Hepatocyte (in vitro differentiated cells): ENCODE data around the gene NTRK3. TPM values are rescaled to one million over a fixed set of nuclear protein-coding genes. Genes with fewer than 3 reads are reported as not detected.

Experiments used
- DNase-seq: peaks from one replicate; pipeline ENCODE4 v3.0.0-alpha.2; 2016; ENCODE audit warnings: low spot score
- H2AFZ ChIP-seq: fragments of 200-600 bp; sonication (generic); 2 replicates; pipeline ENCODE4 v1.6.0; 2016; ENCODE audit warnings: antibody characterized with exemption, mild to moderate bottlenecking
- H3K27ac ChIP-seq: fragments of 200-600 bp; sonication (generic); 2 replicates; pipeline ENCODE4 v1.5.1; 2016; ENCODE audit warnings: mild to moderate bottlenecking
- H3K27me3 ChIP-seq: fragments of 200-600 bp; sonication (generic); 2 replicates; pipeline ENCODE4 v1.6.1; 2016
- H3K36me3 ChIP-seq: fragments of 200-600 bp; sonication (generic); replicated peaks from 2 replicates; pipeline ENCODE4 v1.5.1; 2016; ENCODE audit warnings: low read depth; ENCODE audit not compliant: insufficient read depth
- H3K4me1 ChIP-seq: fragments of 200-600 bp; sonication (generic); 2 replicates; pipeline ENCODE4 v1.5.1; 2016; ENCODE audit warnings: mild to moderate bottlenecking, moderate library complexity; ENCODE audit not compliant: insufficient read depth
- H3K4me2 ChIP-seq: fragments of 200-600 bp; sonication (generic); 2 replicates; pipeline ENCODE4 v1.6.0; 2016
- H3K4me3 ChIP-seq: fragments of 200-600 bp; sonication (generic); 2 replicates; pipeline ENCODE4 v1.5.1; 2016; ENCODE audit warnings: mild to moderate bottlenecking
- H3K79me2 ChIP-seq: fragments of 200-600 bp; sonication (generic); 2 replicates; pipeline ENCODE4 v1.6.0; 2017; ENCODE audit warnings: mild to moderate bottlenecking
- H3K9me2 ChIP-seq: fragments of 200-600 bp; sonication (generic); replicated peaks from 2 replicates; pipeline ENCODE4 v1.6.0; 2017; ENCODE audit warnings: mild to moderate bottlenecking; ENCODE audit not compliant: insufficient read depth
- H3K9me3 ChIP-seq: fragments of 200-600 bp; sonication (generic); 2 replicates; pipeline ENCODE4 v1.5.1; 2016; ENCODE audit warnings: low read depth, mild to moderate bottlenecking
- H4K20me1 ChIP-seq: fragments of 200-600 bp; sonication (generic); 2 replicates; pipeline ENCODE4 v1.6.0; 2016; ENCODE audit warnings: mild to moderate bottlenecking; ENCODE audit not compliant: insufficient read depth, poor library complexity, severe bottlenecking
- EZH2 ChIP-seq: fragments of 200-600 bp; sonication (generic); IDR thresholded peaks from 2 replicates; pipeline ENCODE4 v1.6.1; 2016; ENCODE audit warnings: antibody characterized with exemption, mild to moderate bottlenecking, borderline replicate concordance
- EZH2phosphoT487 ChIP-seq: fragments of 200-600 bp; sonication (generic); IDR thresholded peaks from one replicate; pipeline ENCODE4 v1.6.1; 2018; ENCODE audit warnings: antibody characterized with exemption, mild to moderate bottlenecking, low read depth, moderate library complexity; ENCODE audit not compliant: unreplicated experiment, severe bottlenecking
- WGBS: methylation state at CpG from one replicate; pipeline ENCODE4 v1.1.6; 2016; ENCODE audit warnings: low lambda C conversion rate; ENCODE audit errors: missing lambda C conversion rate; 5-methylcytosine and 5-hydroxymethylcytosine counted together
- polyA plus RNA-seq: library from polyadenylated mRNA; unstranded; fragments of >200 nt; fragmentation: Nextera tagmentation; extraction: Ambion mirVana; gene quantifications from 2 replicates; pipeline ENCODE4 v1.2.1, GENCODE V29; 2016
- total RNA-seq: library from RNA; depleted of rRNA; stranded (reverse); fragments of >200 nt; gene quantifications from 2 replicates; pipeline ENCODE4 v1.2.3, GENCODE V29; 2014
- TF ChIP-seq, protein P1 (sequence below): fragments of 200-600 bp; sonication (generic); IDR thresholded peaks from 2 replicates; pipeline ENCODE4 v1.5.1; 2016; ENCODE audit warnings: antibody characterized with exemption, mild to moderate bottlenecking; ENCODE audit not compliant: poor library complexity

NTRK3 gene
- total and polyA plus RNA-seq, 2 experiments from 2014 or later = 4.9 to 5.6 TPM

DNA sequence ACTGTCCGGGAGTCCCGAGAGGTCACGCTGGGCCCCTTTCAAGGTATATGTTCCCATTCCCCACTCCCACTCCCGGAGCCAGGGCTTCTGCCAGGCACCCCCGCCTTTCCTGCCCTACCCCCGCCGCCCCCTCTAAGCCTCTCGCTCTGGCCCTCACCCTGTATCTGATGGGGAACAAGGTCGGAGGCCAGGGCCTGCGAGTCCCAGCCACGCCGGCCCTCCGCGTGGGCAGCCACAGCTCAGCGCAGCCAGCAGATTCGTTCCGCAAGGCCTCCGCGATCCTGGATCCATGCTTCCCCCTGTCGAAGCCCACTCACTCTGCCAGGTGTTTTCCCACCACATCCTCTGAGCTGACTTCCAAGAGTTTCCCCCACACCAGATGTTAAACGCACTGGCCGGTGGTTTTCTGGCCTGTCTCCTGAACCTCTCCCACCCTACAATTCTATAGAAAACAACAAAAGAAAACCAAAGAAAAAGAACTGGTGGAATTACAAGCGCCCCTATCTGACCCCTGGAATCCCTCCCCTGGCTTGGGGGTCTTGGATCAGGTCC is 303.7 kb downstream of the NTRK3 start:
- Histone ChIP-seq H3K4me1 (peaks cover 7% of the 10 kb centered on the region), H2AFZ (no peak overlapping the region), H3K79me2 (no peaks in the 10 kb centered on the region), H3K27me3 (peaks cover 3% of the 10 kb centered on the region), H3K36me3 (no peaks in the 10 kb centered on the region), H3K9me3 (no peaks in the 10 kb centered on the region), H4K20me1 (no peaks in the 10 kb centered on the region), H3K4me2 (no peak overlapping the region), H3K9me2 (no peaks in the 10 kb centered on the region), H3K4me3 (no peak overlapping the region), H3K27ac (no peak overlapping the region)
- DNase-seq = no peak
- TF ChIP-seq EZH2phosphoT487 = no peak
- no peak for TF ChIP-seq EZH2
- TF ChIP-seq, protein P1, sequence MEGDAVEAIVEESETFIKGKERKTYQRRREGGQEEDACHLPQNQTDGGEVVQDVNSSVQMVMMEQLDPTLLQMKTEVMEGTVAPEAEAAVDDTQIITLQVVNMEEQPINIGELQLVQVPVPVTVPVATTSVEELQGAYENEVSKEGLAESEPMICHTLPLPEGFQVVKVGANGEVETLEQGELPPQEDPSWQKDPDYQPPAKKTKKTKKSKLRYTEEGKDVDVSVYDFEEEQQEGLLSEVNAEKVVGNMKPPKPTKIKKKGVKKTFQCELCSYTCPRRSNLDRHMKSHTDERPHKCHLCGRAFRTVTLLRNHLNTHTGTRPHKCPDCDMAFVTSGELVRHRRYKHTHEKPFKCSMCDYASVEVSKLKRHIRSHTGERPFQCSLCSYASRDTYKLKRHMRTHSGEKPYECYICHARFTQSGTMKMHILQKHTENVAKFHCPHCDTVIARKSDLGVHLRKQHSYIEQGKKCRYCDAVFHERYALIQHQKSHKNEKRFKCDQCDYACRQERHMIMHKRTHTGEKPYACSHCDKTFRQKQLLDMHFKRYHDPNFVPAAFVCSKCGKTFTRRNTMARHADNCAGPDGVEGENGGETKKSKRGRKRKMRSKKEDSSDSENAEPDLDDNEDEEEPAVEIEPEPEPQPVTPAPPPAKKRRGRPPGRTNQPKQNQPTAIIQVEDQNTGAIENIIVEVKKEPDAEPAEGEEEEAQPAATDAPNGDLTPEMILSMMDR = no peak
- WGBS = 97% methylated on average over 22 of the region's 23 CpGs

DNA sequence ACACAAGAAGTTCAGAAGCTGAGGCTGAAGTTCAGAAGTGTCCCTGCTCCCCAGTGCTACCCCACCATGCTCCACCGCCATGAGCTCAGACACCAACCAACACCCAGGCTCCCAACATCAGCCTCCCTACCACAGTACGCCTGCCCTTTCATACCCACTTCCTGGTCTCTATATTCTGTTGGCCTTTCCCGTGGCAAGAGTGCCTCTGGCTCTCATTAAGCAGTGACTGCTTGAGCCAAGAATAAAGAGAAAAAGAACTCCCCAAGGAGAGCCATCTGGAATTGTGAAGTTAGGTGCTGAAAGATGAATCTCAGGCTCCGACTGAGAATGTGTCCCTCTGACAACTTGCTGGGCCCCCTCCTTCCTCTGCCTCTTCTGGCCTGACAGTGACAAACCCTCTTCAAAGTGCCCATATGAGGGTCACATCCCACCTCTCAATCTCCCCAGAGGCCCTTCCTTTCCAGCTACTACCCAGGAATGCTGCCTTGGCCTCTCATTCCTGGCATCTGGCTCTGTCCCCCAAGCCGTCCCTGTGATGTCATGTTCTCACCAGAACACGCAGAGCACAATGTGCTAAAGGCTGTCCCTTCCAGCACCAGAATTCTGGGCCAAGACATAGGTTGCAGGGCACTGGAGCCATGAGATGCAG is 306.8 kb downstream of the NTRK3 start:
- H3K36me3 ChIP-seq = no peaks in the 10 kb centered on the region
- 54% methylated on average over 6 of the region's 6 CpGs for WGBS
- DNase-seq = no peak
- no peaks in the 10 kb centered on the region for H3K9me3 ChIP-seq
- H3K4me3 ChIP-seq = no peak overlapping the region
- peak overlapping the region; percentile 61 for H3K27ac ChIP-seq
- no peaks in the 10 kb centered on the region for H3K27me3 ChIP-seq
- peak overlapping the region; percentile 19 for H3K4me2 ChIP-seq
- H3K79me2 ChIP-seq = no peaks in the 10 kb centered on the region
- H3K9me2 ChIP-seq = no peaks in the 10 kb centered on the region
- H3K4me1 ChIP-seq = peaks cover 7% of the 10 kb centered on the region
- H2AFZ ChIP-seq = no peak overlapping the region
- no peaks in the 10 kb centered on the region for H4K20me1 ChIP-seq
- TF ChIP-seq, protein P1 = no peak
- TF ChIP-seq EZH2phosphoT487 (no peak), EZH2 (no peak)

DNA sequence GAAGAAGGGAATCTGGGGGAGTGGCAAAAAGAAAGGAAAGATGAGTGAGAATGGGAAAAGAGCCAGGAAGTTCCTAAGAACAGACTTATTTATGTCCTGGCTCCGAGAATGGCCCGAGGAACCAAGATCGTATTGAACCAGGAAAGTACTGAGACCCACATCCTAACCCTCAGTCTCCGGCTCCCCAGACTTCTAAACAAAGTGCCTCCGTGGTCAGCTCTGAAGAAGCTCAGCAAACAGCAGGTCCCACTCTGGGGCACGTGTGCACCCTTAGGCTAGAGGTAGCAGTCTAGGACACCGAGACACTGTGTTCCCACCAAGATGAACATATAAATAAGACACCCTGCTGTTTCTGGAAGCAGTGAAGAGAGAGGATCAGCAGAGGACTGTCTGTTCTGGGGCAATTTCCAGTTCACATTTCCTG is 307.4 kb downstream of the NTRK3 start:
- Histone ChIP-seq H3K4me3 (no peak overlapping the region), H3K4me2 (peak overlapping the region; percentile 19), H2AFZ (no peak overlapping the region), H3K4me1 (peaks cover 7% of the 10 kb centered on the region), H3K27ac (peak overlapping the region; percentile 61), H4K20me1 (no peaks in the 10 kb centered on the region), H3K9me3 (no peaks in the 10 kb centered on the region), H3K36me3 (no peaks in the 10 kb centered on the region), H3K79me2 (no peaks in the 10 kb centered on the region), H3K9me2 (no peaks in the 10 kb centered on the region), H3K27me3 (no peaks in the 10 kb centered on the region)
- 68% methylated on average over 7 of the region's 7 CpGs for WGBS
- TF ChIP-seq, protein P1 = no peak
- no peak for TF ChIP-seq EZH2
- TF ChIP-seq EZH2phosphoT487 = no peak
- peak; percentile 13 for DNase-seq
